ENCODE data around the gene TBRG1. TPM values are rescaled to one million over a fixed set of nuclear protein-coding genes. Genes with fewer than 3 reads are reported as not detected.
A peak's percentile ranks its signal among the peaks of the same experiment; 100 is the strongest.

Gene TBRG1
- total RNA-seq, 1 donor from 2014 or later = 20.7 TPM

- Histone ChIP-seq H3K27ac (no peak overlapping the region), H3K36me3 (no peaks in the 10 kb centered on the region), H4K20me1 (ENCODE audit: low read depth) (no peaks in the 10 kb centered on the region), H3K9ac (no peak overlapping the region), H3K4me2 (no peak overlapping the region), H3K4me3 (no peak overlapping the region), H3K9me3 (ENCODE audit: low read depth) (no peaks in the 10 kb centered on the region), H2AFZ (replicated peaks) (no peak overlapping the region), H3K79me2 (ENCODE audit: low read depth) (no peaks in the 10 kb centered on the region), H3K27me3 (no peaks in the 10 kb centered on the region), H3F3A (ENCODE audit: low read depth) (no peaks in the 10 kb centered on the region), H3K4me1 (peaks cover 3% of the 10 kb centered on the region)
- peaks cover 9% of the 10 kb centered on the region for H3K36me3 Mint-ChIP-seq
- H3K4me3 Mint-ChIP-seq = no peak overlapping the region
- peaks cover 9% of the 10 kb centered on the region for H3K4me1 Mint-ChIP-seq
- no peaks in the 10 kb centered on the region for H3K9me3 Mint-ChIP-seq
- TF ChIP-seq, protein P1, sequence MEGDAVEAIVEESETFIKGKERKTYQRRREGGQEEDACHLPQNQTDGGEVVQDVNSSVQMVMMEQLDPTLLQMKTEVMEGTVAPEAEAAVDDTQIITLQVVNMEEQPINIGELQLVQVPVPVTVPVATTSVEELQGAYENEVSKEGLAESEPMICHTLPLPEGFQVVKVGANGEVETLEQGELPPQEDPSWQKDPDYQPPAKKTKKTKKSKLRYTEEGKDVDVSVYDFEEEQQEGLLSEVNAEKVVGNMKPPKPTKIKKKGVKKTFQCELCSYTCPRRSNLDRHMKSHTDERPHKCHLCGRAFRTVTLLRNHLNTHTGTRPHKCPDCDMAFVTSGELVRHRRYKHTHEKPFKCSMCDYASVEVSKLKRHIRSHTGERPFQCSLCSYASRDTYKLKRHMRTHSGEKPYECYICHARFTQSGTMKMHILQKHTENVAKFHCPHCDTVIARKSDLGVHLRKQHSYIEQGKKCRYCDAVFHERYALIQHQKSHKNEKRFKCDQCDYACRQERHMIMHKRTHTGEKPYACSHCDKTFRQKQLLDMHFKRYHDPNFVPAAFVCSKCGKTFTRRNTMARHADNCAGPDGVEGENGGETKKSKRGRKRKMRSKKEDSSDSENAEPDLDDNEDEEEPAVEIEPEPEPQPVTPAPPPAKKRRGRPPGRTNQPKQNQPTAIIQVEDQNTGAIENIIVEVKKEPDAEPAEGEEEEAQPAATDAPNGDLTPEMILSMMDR (IDR thresholded peaks at IDR 0.05) = no peak
- TF ChIP-seq EZH2phosphoT487 (IDR thresholded peaks at IDR 0.05) (no peak), EZH2 (IDR thresholded peaks at IDR 0.05) (no peak)
- no peak overlapping the region for H3K27ac Mint-ChIP-seq
- H3K27me3 Mint-ChIP-seq (ENCODE audit: insufficient read depth, low read depth) = no peaks in the 10 kb centered on the region
- DNase-seq (ENCODE audit: low spot score) = no peak
Observed at GRCh38 chr11:124648610-124649009, 25.9 kb downstream of the TBRG1 start.

GRCh38 chr11:124656774-124657630 lies 34.3 kb downstream of the TBRG1 start:
- Histone ChIP-seq H3F3A (ENCODE audit: low read depth) (peaks cover 20% of the 10 kb centered on the region), H3K9ac (no peak overlapping the region), H2AFZ (replicated peaks) (peak overlapping the region; percentile 76), H3K9me3 (ENCODE audit: low read depth) (no peaks in the 10 kb centered on the region), H3K27ac (no peak overlapping the region), H3K36me3 (no peaks in the 10 kb centered on the region), H3K4me2 (peak overlapping the region; percentile 71), H3K4me1 (peaks cover 20% of the 10 kb centered on the region), H3K4me3 (peak overlapping the region; percentile 21), H3K27me3 (no peaks in the 10 kb centered on the region), H4K20me1 (ENCODE audit: low read depth) (no peaks in the 10 kb centered on the region), H3K79me2 (ENCODE audit: low read depth) (no peaks in the 10 kb centered on the region)
- no peaks in the 10 kb centered on the region for H3K9me3 Mint-ChIP-seq
- TF ChIP-seq, protein P1 (IDR thresholded peaks at IDR 0.05) = no peak
- TF ChIP-seq EZH2phosphoT487 (IDR thresholded peaks at IDR 0.05) (no peak), EZH2 (IDR thresholded peaks at IDR 0.05) (no peak)
- peaks cover 9% of the 10 kb centered on the region for H3K36me3 Mint-ChIP-seq
- peak overlapping the region; percentile 95 for H3K27ac Mint-ChIP-seq
- no peaks in the 10 kb centered on the region for H3K27me3 Mint-ChIP-seq (ENCODE audit: insufficient read depth, low read depth)
- H3K4me3 Mint-ChIP-seq = peak overlapping the region; percentile 82
- peaks cover 33% of the 10 kb centered on the region for H3K4me1 Mint-ChIP-seq
- DNase-seq (ENCODE audit: low spot score) = peak; percentile 66

GRCh38 chr11:124657904-124658303 lies 35.2 kb downstream of the TBRG1 start:
- Mint-ChIP-seq H3K27ac (peak overlapping the region; percentile 40), H3K9me3 (no peaks in the 10 kb centered on the region), H3K27me3 (ENCODE audit: insufficient read depth, low read depth) (no peaks in the 10 kb centered on the region), H3K4me3 (peak overlapping the region; percentile 70), H3K36me3 (peaks cover 7% of the 10 kb centered on the region), H3K4me1 (peaks cover 33% of the 10 kb centered on the region)
- peaks cover 20% of the 10 kb centered on the region for H3F3A ChIP-seq (ENCODE audit: low read depth)
- no peak for DNase-seq (ENCODE audit: low spot score)
- H3K9ac ChIP-seq = no peak overlapping the region
- no peaks in the 10 kb centered on the region for H3K36me3 ChIP-seq
- H3K27ac ChIP-seq = no peak overlapping the region
- no peak overlapping the region for H3K4me3 ChIP-seq
- no peaks in the 10 kb centered on the region for H3K27me3 ChIP-seq
- H2AFZ ChIP-seq (replicated peaks) = no peak overlapping the region
- TF ChIP-seq EZH2phosphoT487 (IDR thresholded peaks at IDR 0.05) (no peak), EZH2 (IDR thresholded peaks at IDR 0.05) (no peak)
- TF ChIP-seq, protein P1 (IDR thresholded peaks at IDR 0.05) = no peak
- H3K9me3 ChIP-seq (ENCODE audit: low read depth) = no peaks in the 10 kb centered on the region
- H3K4me1 ChIP-seq = peaks cover 20% of the 10 kb centered on the region
- no peaks in the 10 kb centered on the region for H3K79me2 ChIP-seq (ENCODE audit: low read depth)
- H4K20me1 ChIP-seq (ENCODE audit: low read depth) = no peaks in the 10 kb centered on the region
- no peak overlapping the region for H3K4me2 ChIP-seq

All from neural progenitor cell (in vitro differentiated cells).